ENCODE results near the gene DNAH7. TPM values are rescaled to one million over a fixed set of nuclear protein-coding genes. Genes with fewer than 3 reads are reported as not detected.

Gene DNAH7
- total and polyA plus RNA-seq, 12 donors: 0.36 to 3.6 (median 1.4) TPM

GRCh38 chr2:196073521-196073920, 4.9 kb upstream of the DNAH7 start:
- H3K4me1 ChIP-seq (replicated peaks in 1 of 2): peaks cover 4 to 10% of the 10 kb centered on the region in 2 donors
- no peak overlapping the region for H3K4me3 ChIP-seq
- no peak overlapping the region for H3K27ac ChIP-seq
- H3K27me3 ChIP-seq: no peaks in the 10 kb centered on the region
- peak in 3 of 7 donors; percentile 18 to 31 (median 25) for DNase-seq
- H3K9me3 ChIP-seq (replicated peaks in 1 of 3): no peaks in the 10 kb centered on the region
- TF ChIP-seq CTCF (IDR thresholded peaks at IDR 0.05) (no peak), POLR2A (IDR thresholded peaks at IDR 0.05) (no peak)
- 25 to 48% (median 39%) methylated on average over 2 of the region's 2 CpGs for WGBS, 4 donors
- intact Hi-C loops (cut with DNase I): loop anchor here in 1 of 2 donors (10.0 kb wide), 1 partner anchor 201 kb away; no protein-coding TSS in a partner anchor
- H3K36me3 ChIP-seq (replicated peaks in 1 of 2): no peaks in the 10 kb centered on the region

GRCh38 chr2:196067088-196067382, 1.6 kb downstream of the DNAH7 start:
- TF ChIP-seq CTCF (IDR thresholded peaks at IDR 0.05) (no peak), POLR2A (IDR thresholded peaks at IDR 0.05) (no peak)
- no peak for DNase-seq
- H3K4me3 ChIP-seq: peak overlapping the region in 1 of 4 donors; percentile 71
- no peaks in the 10 kb centered on the region for H3K9me3 ChIP-seq (replicated peaks in 1 of 3)
- H3K36me3 ChIP-seq (replicated peaks in 1 of 2): no peaks in the 10 kb centered on the region
- H3K27me3 ChIP-seq: no peaks in the 10 kb centered on the region
- intact Hi-C loops (cut with DNase I): no loop called here
- H3K4me1 ChIP-seq (replicated peaks in 1 of 2): peaks cover 0 to 8% of the 10 kb centered on the region in 2 donors
- 8 to 9% (median 8%) methylated on average over 3 of the region's 3 CpGs for WGBS, 4 donors
- no peak overlapping the region for H3K27ac ChIP-seq

- 43 to 46% (median 44%) methylated on average over 3 of the region's 3 CpGs for WGBS, 4 donors
- Histone ChIP-seq H3K4me3 (peak overlapping the region in 1 of 4 donors; percentile 71), H3K27ac (no peak overlapping the region), H3K36me3 (replicated peaks in 1 of 2) (no peaks in the 10 kb centered on the region), H3K4me1 (replicated peaks in 1 of 2) (peaks cover 0 to 8% of the 10 kb centered on the region in 2 donors), H3K9me3 (replicated peaks in 1 of 3) (no peaks in the 10 kb centered on the region), H3K27me3 (no peaks in the 10 kb centered on the region)
- DNase-seq: no peak
- TF ChIP-seq CTCF (IDR thresholded peaks at IDR 0.05) (peak; percentile 39 to 77 (median 53)), POLR2A (IDR thresholded peaks at IDR 0.05) (no peak)
- intact Hi-C loops (cut with DNase I): no loop called here
Measured at GRCh38 chr2:196066291-196067087, 2.1 kb downstream of the DNAH7 start.

DNA sequence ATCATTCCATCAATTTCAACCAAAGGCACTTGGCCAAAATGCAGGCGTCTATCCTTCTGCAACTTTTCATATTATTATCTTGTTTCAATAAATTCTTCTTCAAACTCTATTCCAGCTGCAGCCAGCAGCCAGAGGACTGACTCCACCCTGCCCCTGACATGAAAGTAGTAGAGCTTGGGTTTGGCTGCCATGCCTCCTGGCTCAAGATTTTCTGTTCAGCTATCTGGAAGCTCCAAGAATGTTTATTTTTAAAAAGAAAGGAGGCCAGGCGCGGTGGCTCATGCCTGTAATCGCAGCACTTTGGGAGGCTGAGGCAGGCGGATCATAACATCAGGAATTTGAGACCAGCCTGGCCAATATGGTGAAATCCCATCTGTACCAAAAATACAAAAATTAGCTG, 4.9 kb downstream of the DNAH7 start:
- Histone ChIP-seq H3K9me3 (replicated peaks in 1 of 3) (no peaks in the 10 kb centered on the region), H3K4me3 (no peak overlapping the region), H3K36me3 (replicated peaks in 1 of 2) (no peaks in the 10 kb centered on the region), H3K27ac (no peak overlapping the region), H3K4me1 (replicated peaks in 1 of 2) (peaks cover 0 to 8% of the 10 kb centered on the region in 2 donors), H3K27me3 (no peaks in the 10 kb centered on the region)
- intact Hi-C loops (cut with DNase I): no loop called here
- TF ChIP-seq POLR2A (IDR thresholded peaks at IDR 0.05) (no peak), CTCF (IDR thresholded peaks at IDR 0.05) (no peak)
- no peak for DNase-seq
- WGBS, 4 donors: 87 to 91% (median 91%) methylated on average over 5 of the region's 5 CpGs

Data from adrenal gland (tissue), 12 donors.